KBM-7 (cell line): ENCODE measurements around the gene SLC19A1.
A peak's percentile ranks its signal among the peaks of the same experiment; 100 is the strongest.
"Not testable (repeated sequence)": the region's sequence is repeated elsewhere in the genome, so short reads cannot be mapped to it uniquely, and the experiment has no call there.

Experiments used
- DNase-seq: peaks from one replicate; pipeline ENCODE4 v3.0.0-alpha.2; 2015
- in situ Hi-C: fragments of 300-500 bp; cut with MboI; formaldehyde crosslinking; loops from 2 replicates; pipeline ENCODE4 v1.14.3; 2020; ENCODE audit warnings: low sequenced_read_pairs, low pct_unique_long_range_greater_than_20kb, mixed read lengths

The SLC19A1 gene

GRCh38 chr21:45561241-45561640 lies 19.0 kb upstream of the SLC19A1 start:
- in situ Hi-C loops = not testable (repeated sequence)

GRCh38 chr21:45560106-45561021 lies 18.1 kb upstream of the SLC19A1 start:
- in situ Hi-C loops = no loop called here
- DNase-seq = no peak

More at GRCh38 chr21:45561241-45561640, 19.0 kb upstream of the SLC19A1 start:
- not testable (repeated sequence) for DNase-seq

- DNase-seq = no peak
- in situ Hi-C loops = no loop called here
Measured at GRCh38 chr21:45559216-45560105, 17.2 kb upstream of the SLC19A1 start.

- DNase-seq = no peak
- in situ Hi-C loops = no loop called here
Measured at GRCh38 chr21:45558044-45558721, 15.9 kb upstream of the SLC19A1 start.

- DNase-seq = no peak
- in situ Hi-C loops = no loop called here
Measured at GRCh38 chr21:45557616-45558043, 15.4 kb upstream of the SLC19A1 start.

- in situ Hi-C loops = no loop called here
- DNase-seq = no peak
Measured at GRCh38 chr21:45556645-45557615, 14.7 kb upstream of the SLC19A1 start.

GRCh38 chr21:45556302-45556644 lies 14.0 kb upstream of the SLC19A1 start:
- in situ Hi-C loops = no loop called here
- no peak for DNase-seq

- DNase-seq = peak; percentile 86
- in situ Hi-C loops = no loop called here
Measured at GRCh38 chr21:45555557-45556301, 13.5 kb upstream of the SLC19A1 start.

GRCh38 chr21:45555251-45555556 lies 13.0 kb upstream of the SLC19A1 start:
- DNase-seq = no peak
- in situ Hi-C loops = no loop called here

- in situ Hi-C loops = no loop called here
- DNase-seq = peak; percentile 77
Measured at GRCh38 chr21:45554477-45555175, 12.4 kb upstream of the SLC19A1 start.

- no peak for DNase-seq
- in situ Hi-C loops = no loop called here
Measured at GRCh38 chr21:45552696-45553391, 10.6 kb upstream of the SLC19A1 start.

GRCh38 chr21:45551783-45552695 lies 9.8 kb upstream of the SLC19A1 start:
- in situ Hi-C loops = no loop called here
- DNase-seq = no peak

- no peak for DNase-seq
- in situ Hi-C loops = no loop called here
Measured at GRCh38 chr21:45551316-45551715, 9.1 kb upstream of the SLC19A1 start.

GRCh38 chr21:45550522-45551210 lies 8.4 kb upstream of the SLC19A1 start:
- DNase-seq = peak; percentile 93
- in situ Hi-C loops = no loop called here
